ENCODE data around the gene TBX10.

GRCh38 chr11:67634366-67635230 lies 5.0 kb downstream of the TBX10 start:
- no peak for TF ChIP-seq POLR2AphosphoS5 (IDR thresholded peaks at IDR 0.05; ENCODE audit: low read depth, low read length)
- TF ChIP-seq TCF7L2 (IDR thresholded peaks at IDR 0.05; ENCODE audit: low read depth, low read length) = no peak
- no peak for TF ChIP-seq CTCF (IDR thresholded peaks at IDR 0.05)
